Measurements from ENCODE around the gene ING4. TPM values are rescaled to one million over a fixed set of nuclear protein-coding genes. Genes with fewer than 3 reads are reported as not detected.

ING4 gene
- polyA plus RNA-seq, 2 of the 4 experiments (the other 2 are of a cell fraction): 19.5 to 36.5 TPM

GRCh38 chr12:6640497-6640896 lies 22.4 kb downstream of the ING4 start:
- Histone ChIP-seq H3K9me3 (peaks cover 28% of the 10 kb centered on the region), H3K4me2 (no peak overlapping the region), H3K4me1 (peaks cover 10% of the 10 kb centered on the region), H3K4me3 (no peak overlapping the region), H3K27ac (no peak overlapping the region)
- no peak for TF ChIP-seq CHD2 (IDR thresholded peaks at IDR 0.05; ENCODE audit: low read length, partially characterized antibody)
- no peak for TF ChIP-seq EP300 (IDR thresholded peaks at IDR 0.05)
- no peak for TF ChIP-seq ZC3H11A (IDR thresholded peaks at IDR 0.05)
- TF ChIP-seq POLR2AphosphoS2 (conservative IDR thresholded peaks at IDR 0.05; ENCODE audit: low read length): no peak
- TF ChIP-seq TP53 (CRISPR knock-in tag; IDR thresholded peaks at IDR 0.05): no peak
- TF ChIP-seq HOXB5 (CRISPR knock-in tag; IDR thresholded peaks at IDR 0.05): no peak
- no peak for TF ChIP-seq MAZ (IDR thresholded peaks at IDR 0.05; ENCODE audit: borderline replicate concordance, low read depth, low read length)
- no peak for TF ChIP-seq JUNB (IDR thresholded peaks at IDR 0.05)
- TF ChIP-seq BHLHE40 (IDR thresholded peaks at IDR 0.05; ENCODE audit: low read depth, low read length): no peak
- TF ChIP-seq PBX3 (IDR thresholded peaks at IDR 0.05): no peak
- no peak for TF ChIP-seq JUN (IDR thresholded peaks at IDR 0.05)
- no peak for TF ChIP-seq EHF (CRISPR knock-in tag; IDR thresholded peaks at IDR 0.05)
- TF ChIP-seq EHMT2 (IDR thresholded peaks at IDR 0.05; ENCODE audit: low read depth): no peak
- no peak for TF ChIP-seq MYC (IDR thresholded peaks at IDR 0.05; ENCODE audit: borderline replicate concordance, low read length)
- no peak for TF ChIP-seq BCL3 (IDR thresholded peaks at IDR 0.05)
- no peak for TF ChIP-seq E2F6 (IDR thresholded peaks at IDR 0.05; ENCODE audit: borderline replicate concordance, low read depth)
- no peak for TF ChIP-seq FOSB (CRISPR knock-in tag; IDR thresholded peaks at IDR 0.05)
- FAIRE-seq (no peak), ATAC-seq (no peak), DNase-seq (ENCODE audit: low read depth in 1 of 2, low spot score in 1 of 2) (no peak)
- POLR2A ChIA-PET: no interaction called here
- WGBS (ENCODE audit: missing lambda C conversion rate): 81% methylated on average over 4 of the region's 4 CpGs
- CTCF ChIA-PET: interaction anchor here (0.8 to 1.5 kb wide), 4 partner anchors 11 to 113 kb away, joined by 3 to 4 read pairs (median 3); partner anchors contain the start of gene MLF2

- no peak overlapping the region for H3K4me2 ChIP-seq
- ATAC-seq (no peak), FAIRE-seq (no peak), DNase-seq (ENCODE audit: low read depth in 1 of 2, low spot score in 1 of 2) (no peak)
- no peak overlapping the region for H3K27ac ChIP-seq
- H3K9me3 ChIP-seq: peaks cover 19% of the 10 kb centered on the region
- H3K4me1 ChIP-seq: peaks cover 13% of the 10 kb centered on the region
- 59% methylated on average over 11 of the region's 11 CpGs for WGBS (ENCODE audit: missing lambda C conversion rate)
- POLR2A ChIA-PET: no interaction called here
- TF ChIP-seq POLR2AphosphoS2 (conservative IDR thresholded peaks at IDR 0.05; ENCODE audit: low read length): no peak
- TF ChIP-seq FOSB (CRISPR knock-in tag; IDR thresholded peaks at IDR 0.05): no peak
- TF ChIP-seq CHD2 (IDR thresholded peaks at IDR 0.05; ENCODE audit: low read length, partially characterized antibody): no peak
- TF ChIP-seq RARB (CRISPR knock-in tag; IDR thresholded peaks at IDR 0.05): no peak
- TF ChIP-seq NR3C1 (IDR thresholded peaks at IDR 0.05): no peak
- no peak for TF ChIP-seq POLR2A (IDR thresholded peaks at IDR 0.05; ENCODE audit: low read length)
- no peak for TF ChIP-seq HOXA7 (CRISPR knock-in tag; IDR thresholded peaks at IDR 0.05)
- CTCF ChIA-PET: interaction anchor here (0.5 to 1.2 kb wide), 3 partner anchors 16 to 75 kb away, joined by 3 to 4 read pairs (median 4); no protein-coding TSS in a partner anchor
- no peak overlapping the region for H3K4me3 ChIP-seq
Observed at GRCh38 chr12:6639151-6639801, 23.6 kb downstream of the ING4 start.

GRCh38 chr12:6638305-6638704 lies 24.6 kb downstream of the ING4 start:
- WGBS (ENCODE audit: missing lambda C conversion rate): 64% methylated on average over 8 of the region's 9 CpGs
- Histone ChIP-seq H3K27ac (no peak overlapping the region), H3K4me1 (peaks cover 14% of the 10 kb centered on the region), H3K4me3 (no peak overlapping the region), H3K4me2 (no peak overlapping the region), H3K9me3 (peaks cover 9% of the 10 kb centered on the region)
- ChIA-PET POLR2A (no interaction called here), CTCF (no interaction called here)
- DNase-seq (ENCODE audit: low read depth in 1 of 2, low spot score in 1 of 2) (no peak), FAIRE-seq (no peak), ATAC-seq (no peak)
- TF ChIP-seq RNF2 (IDR thresholded peaks at IDR 0.05; ENCODE audit: borderline replicate concordance, low read depth): no peak
- TF ChIP-seq HOXB13 (CRISPR knock-in tag; IDR thresholded peaks at IDR 0.05; ENCODE audit: low read depth): no peak
- TF ChIP-seq MYC (IDR thresholded peaks at IDR 0.05; ENCODE audit: borderline replicate concordance, low read length): no peak
- TF ChIP-seq RCOR1 (IDR thresholded peaks at IDR 0.05; ENCODE audit: low read depth, low read length): no peak
- no peak for TF ChIP-seq KDM5A (IDR thresholded peaks at IDR 0.05)
- no peak for TF ChIP-seq ELK1 (IDR thresholded peaks at IDR 0.05; ENCODE audit: low read depth, low read length)
- no peak for TF ChIP-seq NPAS2 (CRISPR knock-in tag; IDR thresholded peaks at IDR 0.05; ENCODE audit: borderline replicate concordance)
- no peak for TF ChIP-seq MAZ (IDR thresholded peaks at IDR 0.05; ENCODE audit: borderline replicate concordance, low read depth, low read length)
- TF ChIP-seq CBX2 (IDR thresholded peaks at IDR 0.05; ENCODE audit: borderline replicate concordance, low read depth): no peak
- TF ChIP-seq CHD4 (IDR thresholded peaks at IDR 0.05; ENCODE audit: borderline replicate concordance): no peak
- TF ChIP-seq POLR2AphosphoS2 (conservative IDR thresholded peaks at IDR 0.05; ENCODE audit: low read length): no peak
- no peak for TF ChIP-seq BHLHE40 (IDR thresholded peaks at IDR 0.05; ENCODE audit: low read depth, low read length)
- TF ChIP-seq FOSB (CRISPR knock-in tag; IDR thresholded peaks at IDR 0.05): no peak
- TF ChIP-seq HES2 (IDR thresholded peaks at IDR 0.05): no peak

Measured in A549 (cell line).